ENCODE results near the gene LMNA.
"Not testable (repeated sequence)": the region's sequence is repeated elsewhere in the genome, so short reads cannot be mapped to it uniquely, and the experiment has no call there.

Gene LMNA

DNA sequence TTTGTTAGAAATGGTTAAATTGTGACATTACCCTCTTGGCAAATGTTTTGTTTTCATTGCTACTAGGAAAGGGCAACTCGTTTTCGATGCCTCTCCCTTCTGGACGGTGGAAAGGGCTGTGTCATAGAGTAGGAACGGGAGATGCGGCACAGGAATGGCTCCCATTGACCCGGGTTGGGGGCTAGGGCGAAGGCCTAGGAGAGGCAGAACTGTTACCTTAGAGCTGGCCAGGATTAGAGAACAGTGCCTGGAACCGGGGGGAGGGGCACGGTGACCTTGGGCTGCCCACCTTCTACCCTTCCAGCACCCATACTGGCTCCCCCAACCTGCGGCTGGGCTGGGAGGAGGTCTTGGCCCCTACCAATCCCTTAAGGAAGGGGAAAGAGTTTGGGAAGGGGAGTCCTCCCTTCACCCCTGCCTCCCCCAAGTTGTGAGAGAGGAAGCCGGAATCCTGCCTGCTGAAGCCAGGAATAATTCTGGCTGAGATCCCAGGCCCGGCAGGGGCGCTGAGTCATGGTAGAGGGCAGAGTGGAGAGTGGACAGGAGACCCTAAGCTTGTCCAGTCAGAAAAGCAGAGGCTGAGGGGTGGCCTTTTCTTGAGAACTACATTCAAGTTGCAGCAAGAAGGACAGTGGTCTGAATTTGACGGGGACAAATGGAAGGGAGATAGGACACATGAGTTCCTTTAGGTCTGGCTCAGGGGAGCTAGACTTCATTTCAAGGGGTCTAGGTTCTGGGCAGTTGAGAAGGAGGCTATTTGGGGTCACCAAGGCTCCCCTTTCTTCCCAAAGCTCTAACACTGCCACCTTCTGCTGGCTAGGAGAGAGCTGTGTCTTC is 8.2 kb downstream of the LMNA start:
- peak; percentile 29 for DNase-seq

GRCh38 chr1:156123356-156124196 is 9.1 kb downstream of the LMNA start:
- peak; percentile 99 for DNase-seq

GRCh38 chr1:156124557-156125483 is 10.3 kb downstream of the LMNA start:
- DNase-seq = peak; percentile 69

DNA sequence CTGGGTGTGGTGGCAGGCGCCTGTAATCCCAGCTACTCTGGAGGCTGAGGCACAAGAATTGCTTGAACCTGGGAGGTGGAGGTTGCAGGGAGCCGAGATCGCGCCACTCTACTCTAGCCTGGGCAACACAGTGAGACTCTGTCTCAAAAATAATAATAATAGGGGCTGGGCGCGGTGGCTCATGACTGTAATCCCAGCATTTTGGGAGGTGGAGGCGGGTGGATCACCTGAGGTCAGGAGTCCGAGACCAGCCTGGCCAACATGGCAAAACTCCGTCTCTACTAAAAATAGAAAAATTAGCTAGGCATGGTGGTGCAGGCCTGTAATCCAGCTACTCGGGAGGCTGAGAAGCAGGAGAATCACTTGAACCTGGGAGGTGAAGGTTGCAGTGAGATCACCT is 11.0 kb downstream of the LMNA start:
- not testable (repeated sequence) for DNase-seq

DNA sequence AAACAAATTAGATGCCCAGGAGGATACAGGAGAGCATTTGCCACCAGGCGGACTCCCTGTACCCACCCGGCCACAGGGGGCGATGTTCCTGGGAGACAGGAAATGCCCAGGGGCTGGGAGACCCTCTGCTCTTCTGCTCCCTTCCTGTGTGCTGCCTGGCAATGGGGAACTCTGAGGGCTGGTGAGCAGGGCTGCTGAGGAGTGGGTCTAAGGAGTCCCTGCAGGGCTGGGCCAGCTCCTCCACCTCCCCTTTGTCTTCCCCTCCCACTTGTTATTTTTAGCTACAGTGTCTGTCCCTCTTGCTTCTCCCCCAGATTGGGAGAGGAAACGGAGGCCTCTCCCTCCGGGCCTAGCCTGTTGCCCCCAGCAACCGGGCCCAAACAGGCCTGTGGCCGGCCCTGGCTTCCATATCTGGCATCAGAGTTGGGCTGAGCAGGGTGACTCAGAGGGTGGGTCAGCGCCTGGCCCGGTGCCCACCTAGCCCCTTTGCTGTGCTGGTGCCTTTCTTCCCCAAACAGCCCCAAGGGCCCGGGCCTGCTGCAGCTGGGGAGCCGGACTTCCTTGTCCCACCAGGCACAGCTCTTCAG is 11.6 kb downstream of the LMNA start:
- DNase-seq = peak; percentile 85

- no peak for DNase-seq
Observed at GRCh38 chr1:156126630-156127534, 12.4 kb downstream of the LMNA start.

- DNase-seq = no peak
Observed at GRCh38 chr1:156128308-156128653, 13.8 kb downstream of the LMNA start.

DNA sequence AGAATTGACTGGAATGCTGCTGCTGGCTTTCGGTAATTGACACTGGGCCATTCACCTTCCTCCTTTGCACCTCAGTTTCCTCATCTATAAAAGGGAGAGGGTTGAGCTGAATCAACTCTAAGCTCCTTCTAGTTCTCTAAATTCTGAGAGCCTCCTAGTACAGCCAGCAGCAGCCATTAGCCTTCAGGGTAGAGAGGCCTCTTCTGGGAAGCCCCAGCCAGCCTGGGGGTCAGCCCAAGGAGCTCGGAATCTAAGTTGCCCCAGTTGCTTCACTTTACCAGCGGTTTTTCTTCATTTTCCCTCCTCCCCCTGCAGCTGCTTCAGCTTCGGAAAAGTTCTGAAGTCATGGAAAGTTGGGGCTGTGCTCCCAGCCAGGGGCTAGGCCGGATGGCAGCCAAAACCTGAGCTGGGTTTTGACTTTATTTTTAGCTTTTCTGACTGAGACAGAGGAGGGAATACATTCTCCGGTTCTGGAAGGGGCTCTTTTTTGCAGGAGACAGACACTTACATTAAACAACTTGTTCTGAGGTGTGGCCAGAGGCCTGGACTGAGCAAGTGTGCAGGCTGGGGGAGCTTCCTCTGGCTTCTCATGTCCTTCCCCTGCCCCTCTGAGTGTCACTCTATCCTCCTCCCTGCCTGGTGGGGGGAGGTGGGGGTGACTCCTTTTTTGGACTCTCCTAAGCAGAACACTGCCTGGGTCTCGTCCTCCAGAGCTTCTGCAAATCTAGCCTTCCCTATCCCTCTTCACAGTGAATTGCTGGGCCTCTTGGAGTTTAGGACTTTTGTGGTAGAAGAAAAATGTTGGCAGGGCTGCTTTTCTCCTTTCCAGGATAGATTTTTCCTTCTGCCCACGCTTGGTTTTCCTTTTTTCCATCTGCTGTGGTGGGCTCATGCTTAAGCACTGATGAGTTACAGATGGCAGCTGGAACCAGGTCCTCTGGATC is 14.4 kb downstream of the LMNA start:
- DNase-seq = peak; percentile 34

GRCh38 chr1:156129687-156130577 is 15.4 kb downstream of the LMNA start:
- DNase-seq = peak; percentile 88

DNA sequence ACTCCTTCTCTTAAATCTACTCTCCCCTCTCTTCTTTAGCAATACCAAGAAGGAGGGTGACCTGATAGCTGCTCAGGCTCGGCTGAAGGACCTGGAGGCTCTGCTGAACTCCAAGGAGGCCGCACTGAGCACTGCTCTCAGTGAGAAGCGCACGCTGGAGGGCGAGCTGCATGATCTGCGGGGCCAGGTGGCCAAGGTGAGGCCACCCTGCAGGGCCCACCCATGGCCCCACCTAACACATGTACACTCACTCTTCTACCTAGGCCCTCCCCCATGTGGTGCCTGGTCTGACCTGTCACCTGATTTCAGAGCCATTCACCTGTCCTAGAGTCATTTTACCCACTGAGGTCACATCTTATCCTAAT is 16.0 kb downstream of the LMNA start:
- DNase-seq = no peak

GRCh38 chr1:156134716-156135435 is 20.4 kb downstream of the LMNA start:
- DNase-seq = no peak

GRCh38 chr1:156135930-156136871 is 21.7 kb downstream of the LMNA start:
- no peak for DNase-seq

- DNase-seq = no peak
Observed at GRCh38 chr1:156136970-156137483, 22.5 kb downstream of the LMNA start.

GRCh38 chr1:156138458-156138867 is 24.0 kb downstream of the LMNA start:
- no peak for DNase-seq

- DNase-seq = peak; percentile 53
Observed at GRCh38 chr1:156140879-156141707, 26.6 kb downstream of the LMNA start.

Measured in NCI-H1694 treated with DMSO at 0.1 percent for 48 hours (cell line).